Stimulated activated naive CD8-positive, alpha-beta T cell treated with anti-CD3 and anti-CD28 coated beads, Interleukin-15, amount 100 ng/mL, for 72 hours (primary cell): ENCODE results near the gene APMAP.

Experiments
- ATAC-seq: fragments of 150-1000 bp; cut with Tn5 transposase; 2 replicates; pipeline ENCODE4 v1.10.0; 2021; ENCODE audit warnings: mild to moderate bottlenecking, moderate library complexity
- DNase-seq, 2 donors: peaks; one replicate each; pipeline ENCODE4 v3.0.0; 2021 to 2022
- H3K27ac Mint-ChIP-seq, 2 donors: one replicate each; pipeline ENCODE4 v1.8.0; 2022; ENCODE audit warnings: mild to moderate bottlenecking in 2 of 2, mixed read lengths in 2 of 2, moderate library complexity in 2 of 2
- H3K27me3 Mint-ChIP-seq: one replicate; pipeline ENCODE4 v1.8.0; 2022; ENCODE audit warnings: mixed read lengths
- H3K4me1 Mint-ChIP-seq: one replicate; pipeline ENCODE4 v1.8.0; 2022; ENCODE audit warnings: mild to moderate bottlenecking, mixed read lengths
- H3K4me3 Mint-ChIP-seq, 2 donors: one replicate each; pipeline ENCODE4 v1.8.0; 2022; ENCODE audit warnings: mild to moderate bottlenecking in 2 of 2, mixed read lengths in 2 of 2, moderate library complexity in 1 of 2
- H3K9me3 Mint-ChIP-seq, 2 donors: one replicate each; pipeline ENCODE4 v1.8.0; 2022; ENCODE audit warnings: mixed read lengths in 2 of 2

APMAP gene

GRCh38 chr20:24992487-24993205 lies at the start of gene APMAP:
Gene APMAP, minus strand, starts transcription at chr20:24992751. Its CDS starts 63 bp downstream, at chr20:24992688.
- DNase-seq (peak; percentile 94 to 95), ATAC-seq (peak; percentile 97)
- no peaks in the 10 kb centered on the region for H3K27me3 Mint-ChIP-seq
- H3K9me3 Mint-ChIP-seq: no peaks in the 10 kb centered on the region
- peak within 1 kb of the TSS; percentile 96 to 98 for H3K27ac Mint-ChIP-seq
- H3K4me3 Mint-ChIP-seq: peak within 1 kb of the TSS; percentile 81 to 97
- peaks cover 63% of the 10 kb centered on the region for H3K4me1 Mint-ChIP-seq

GRCh38 chr20:25041813-25042530 lies 49.4 kb upstream of the APMAP start:
- peak overlapping the region; percentile 86 to 93 for H3K27ac Mint-ChIP-seq
- peaks cover 65% of the 10 kb centered on the region for H3K4me1 Mint-ChIP-seq

GRCh38 chr20:25040438-25040831 lies 47.9 kb upstream of the APMAP start:
- Mint-ChIP-seq H3K9me3 (no peaks in the 10 kb centered on the region), H3K27ac (no peak overlapping the region)

More at GRCh38 chr20:25041813-25042530, 49.4 kb upstream of the APMAP start:
- no peak for ATAC-seq
- no peak for DNase-seq
- no peak overlapping the region for H3K4me3 Mint-ChIP-seq
- no peaks in the 10 kb centered on the region for H3K27me3 Mint-ChIP-seq
- H3K9me3 Mint-ChIP-seq: no peaks in the 10 kb centered on the region

GRCh38 chr20:25039697-25040437 lies 47.3 kb upstream of the APMAP start:
- DNase-seq: no peak
- H3K4me3 Mint-ChIP-seq: no peak overlapping the region
- peaks cover 81% of the 10 kb centered on the region for H3K4me1 Mint-ChIP-seq
- no peaks in the 10 kb centered on the region for H3K9me3 Mint-ChIP-seq
- no peaks in the 10 kb centered on the region for H3K27me3 Mint-ChIP-seq
- ATAC-seq: no peak
- H3K27ac Mint-ChIP-seq: peak overlapping the region in 1 of 2 donors; percentile 27

More at GRCh38 chr20:25040438-25040831, 47.9 kb upstream of the APMAP start:
- Mint-ChIP-seq H3K4me1 (peaks cover 81% of the 10 kb centered on the region), H3K4me3 (no peak overlapping the region), H3K27me3 (no peaks in the 10 kb centered on the region)
- DNase-seq (no peak), ATAC-seq (no peak)

GRCh38 chr20:25038591-25039015 lies 46.1 kb upstream of the APMAP start:
- Mint-ChIP-seq H3K4me3 (peak overlapping the region in 1 of 2 donors; percentile 24), H3K9me3 (no peaks in the 10 kb centered on the region), H3K27ac (peak overlapping the region; percentile 72 to 84), H3K27me3 (no peaks in the 10 kb centered on the region), H3K4me1 (peaks cover 77% of the 10 kb centered on the region)
- ATAC-seq (no peak), DNase-seq (no peak)

GRCh38 chr20:25038103-25038410 lies 45.5 kb upstream of the APMAP start:
- Mint-ChIP-seq H3K27ac (peak overlapping the region in 1 of 2 donors; percentile 86), H3K4me1 (peaks cover 77% of the 10 kb centered on the region), H3K27me3 (no peaks in the 10 kb centered on the region), H3K4me3 (peak overlapping the region in 1 of 2 donors; percentile 74), H3K9me3 (no peaks in the 10 kb centered on the region)
- ATAC-seq (no peak), DNase-seq (no peak)

GRCh38 chr20:25037288-25038102 lies 44.9 kb upstream of the APMAP start:
- peaks cover 77% of the 10 kb centered on the region for H3K4me1 Mint-ChIP-seq
- no peak for DNase-seq
- peak overlapping the region; percentile 78 to 90 for H3K27ac Mint-ChIP-seq
- H3K9me3 Mint-ChIP-seq: no peaks in the 10 kb centered on the region
- ATAC-seq: peak; percentile 64
- no peaks in the 10 kb centered on the region for H3K27me3 Mint-ChIP-seq
- peak overlapping the region; percentile 63 to 74 for H3K4me3 Mint-ChIP-seq

GRCh38 chr20:25036331-25036936 lies 43.9 kb upstream of the APMAP start:
- ATAC-seq (no peak), DNase-seq (no peak)
- Mint-ChIP-seq H3K4me3 (peak overlapping the region; percentile 63 to 74), H3K27me3 (no peaks in the 10 kb centered on the region), H3K9me3 (no peaks in the 10 kb centered on the region), H3K27ac (peak overlapping the region in 1 of 2 donors; percentile 85), H3K4me1 (peaks cover 67% of the 10 kb centered on the region)

- DNase-seq (peak in 1 of 2 donors; percentile 21), ATAC-seq (peak; percentile 75)
- H3K27me3 Mint-ChIP-seq: no peaks in the 10 kb centered on the region
- peaks cover 64% of the 10 kb centered on the region for H3K4me1 Mint-ChIP-seq
- peak overlapping the region; percentile 9 to 85 for H3K27ac Mint-ChIP-seq
- H3K4me3 Mint-ChIP-seq: peak overlapping the region; percentile 63 to 74
- no peaks in the 10 kb centered on the region for H3K9me3 Mint-ChIP-seq
Measured at GRCh38 chr20:25035921-25036320, 43.4 kb upstream of the APMAP start.

GRCh38 chr20:25033924-25034300 lies 41.4 kb upstream of the APMAP start:
- DNase-seq (no peak), ATAC-seq (no peak)
- Mint-ChIP-seq H3K27ac (no peak overlapping the region), H3K27me3 (no peaks in the 10 kb centered on the region), H3K4me3 (no peak overlapping the region), H3K9me3 (no peaks in the 10 kb centered on the region), H3K4me1 (peaks cover 49% of the 10 kb centered on the region)

- Mint-ChIP-seq H3K9me3 (no peaks in the 10 kb centered on the region), H3K27me3 (no peaks in the 10 kb centered on the region), H3K27ac (no peak overlapping the region), H3K4me1 (peaks cover 44% of the 10 kb centered on the region), H3K4me3 (no peak overlapping the region)
- no peak for ATAC-seq
- DNase-seq: no peak
Measured at GRCh38 chr20:25033265-25033923, 40.8 kb upstream of the APMAP start.

GRCh38 chr20:25032478-25033264 lies 40.1 kb upstream of the APMAP start:
- no peak for DNase-seq
- Mint-ChIP-seq H3K9me3 (no peaks in the 10 kb centered on the region), H3K27ac (no peak overlapping the region), H3K27me3 (no peaks in the 10 kb centered on the region), H3K4me3 (no peak overlapping the region), H3K4me1 (peaks cover 37% of the 10 kb centered on the region)
- ATAC-seq: no peak

GRCh38 chr20:25032065-25032477 lies 39.5 kb upstream of the APMAP start:
- H3K4me1 Mint-ChIP-seq: peaks cover 37% of the 10 kb centered on the region
- no peaks in the 10 kb centered on the region for H3K27me3 Mint-ChIP-seq
- no peak overlapping the region for H3K4me3 Mint-ChIP-seq
- H3K9me3 Mint-ChIP-seq: no peaks in the 10 kb centered on the region
- ATAC-seq (no peak), DNase-seq (no peak)
- no peak overlapping the region for H3K27ac Mint-ChIP-seq

GRCh38 chr20:25031241-25031640 lies 38.7 kb upstream of the APMAP start:
- Mint-ChIP-seq H3K4me3 (no peak overlapping the region), H3K4me1 (peaks cover 29% of the 10 kb centered on the region), H3K9me3 (no peaks in the 10 kb centered on the region), H3K27ac (peak overlapping the region in 1 of 2 donors; percentile 27), H3K27me3 (no peaks in the 10 kb centered on the region)
- ATAC-seq (no peak), DNase-seq (no peak)
